ENCODE data around the gene C11orf97.
A peak's percentile ranks its signal among the peaks of the same experiment; 100 is the strongest.

DNA sequence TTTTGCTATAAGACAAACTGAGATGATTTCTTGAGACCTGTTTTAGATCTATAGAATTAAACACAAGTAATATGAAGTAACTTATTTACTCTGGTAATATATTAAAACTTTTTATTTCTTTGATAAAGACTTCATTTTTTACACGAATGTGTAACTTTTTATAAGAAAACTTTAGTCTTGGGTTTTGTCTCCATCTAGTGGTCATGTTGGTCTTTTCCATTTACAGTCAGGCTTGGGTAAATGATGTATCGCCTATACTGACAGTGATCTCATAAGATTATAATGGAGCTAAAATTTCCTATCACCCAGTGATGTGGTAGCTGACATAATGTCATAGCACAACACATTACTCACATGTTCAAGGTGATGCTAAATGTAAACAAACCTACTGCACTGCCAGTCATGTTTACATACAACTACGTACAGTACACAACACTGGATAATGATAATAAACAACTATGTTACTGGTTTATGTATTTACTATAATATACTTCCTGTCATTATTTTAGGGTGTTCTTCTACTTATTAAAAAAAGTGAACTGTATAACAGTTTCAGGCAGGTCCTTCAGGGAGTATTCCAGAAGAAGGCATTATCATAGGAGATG is 7.5 kb upstream of the C11orf97 start:
- no peak for TF ChIP-seq EZH2 (IDR thresholded peaks at IDR 0.05)
- TF ChIP-seq, protein P1, sequence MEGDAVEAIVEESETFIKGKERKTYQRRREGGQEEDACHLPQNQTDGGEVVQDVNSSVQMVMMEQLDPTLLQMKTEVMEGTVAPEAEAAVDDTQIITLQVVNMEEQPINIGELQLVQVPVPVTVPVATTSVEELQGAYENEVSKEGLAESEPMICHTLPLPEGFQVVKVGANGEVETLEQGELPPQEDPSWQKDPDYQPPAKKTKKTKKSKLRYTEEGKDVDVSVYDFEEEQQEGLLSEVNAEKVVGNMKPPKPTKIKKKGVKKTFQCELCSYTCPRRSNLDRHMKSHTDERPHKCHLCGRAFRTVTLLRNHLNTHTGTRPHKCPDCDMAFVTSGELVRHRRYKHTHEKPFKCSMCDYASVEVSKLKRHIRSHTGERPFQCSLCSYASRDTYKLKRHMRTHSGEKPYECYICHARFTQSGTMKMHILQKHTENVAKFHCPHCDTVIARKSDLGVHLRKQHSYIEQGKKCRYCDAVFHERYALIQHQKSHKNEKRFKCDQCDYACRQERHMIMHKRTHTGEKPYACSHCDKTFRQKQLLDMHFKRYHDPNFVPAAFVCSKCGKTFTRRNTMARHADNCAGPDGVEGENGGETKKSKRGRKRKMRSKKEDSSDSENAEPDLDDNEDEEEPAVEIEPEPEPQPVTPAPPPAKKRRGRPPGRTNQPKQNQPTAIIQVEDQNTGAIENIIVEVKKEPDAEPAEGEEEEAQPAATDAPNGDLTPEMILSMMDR (IDR thresholded peaks at IDR 0.05 in 2 of 3, conservative IDR thresholded peaks at IDR 0.05 in 1 of 3; ENCODE audit: borderline replicate concordance in 1 of 3, insufficient read depth in 1 of 3, low read depth in 2 of 3, low read length in 2 of 3): peak; percentile 55 to 72 (median 69)
- TF ChIP-seq POLR2AphosphoS5 (IDR thresholded peaks at IDR 0.05; ENCODE audit: low read depth, low read length): no peak
- peak; percentile 86 for TF ChIP-seq RAD21 (IDR thresholded peaks at IDR 0.05; ENCODE audit: low read depth)
- TF ChIP-seq YY1 (IDR thresholded peaks at IDR 0.05; ENCODE audit: extremely low read depth, insufficient replicate concordance, low read depth, low read length): no peak
- no peak for TF ChIP-seq JUND (IDR thresholded peaks at IDR 0.05)

Data from HCT116 (cell line).